Measurements from ENCODE around the gene SEC31B. TPM values are rescaled to one million over a fixed set of nuclear protein-coding genes. Genes with fewer than 3 reads are reported as not detected.

The SEC31B gene
- polyA plus RNA-seq, 5 donors = 17.5 to 26.5 (median 20.5) TPM

DNA sequence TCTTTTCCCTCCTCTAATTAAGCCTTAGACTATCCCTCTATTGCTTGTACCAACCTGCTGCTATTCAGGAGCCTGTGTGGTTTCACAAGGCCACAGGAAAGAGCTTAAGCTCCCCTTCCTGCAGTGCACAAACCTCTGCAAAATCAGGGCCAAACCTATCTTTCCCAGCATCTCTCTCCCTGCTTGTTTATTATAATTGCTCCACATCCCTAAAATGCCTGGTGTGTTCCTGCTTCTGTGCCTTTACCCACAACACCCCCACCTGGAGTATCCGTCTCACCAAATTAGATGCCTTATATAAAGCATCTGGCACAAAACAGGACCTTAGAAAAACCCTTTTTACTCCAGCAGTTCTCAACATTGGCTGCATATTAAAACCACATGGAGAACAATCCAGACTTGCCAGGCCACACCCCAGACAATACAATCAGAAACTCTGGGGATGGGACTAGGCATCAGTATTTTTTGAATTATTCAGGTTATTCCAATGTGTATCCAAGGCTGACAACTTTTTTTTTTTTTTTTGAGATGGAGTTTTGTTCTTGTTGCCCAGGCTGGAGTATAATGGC, 16.7 kb downstream of the SEC31B start:
- DNase-seq = no peak

- DNase-seq = no peak
Measured at GRCh38 chr10:100501423-100501822, 18.2 kb downstream of the SEC31B start.

DNA sequence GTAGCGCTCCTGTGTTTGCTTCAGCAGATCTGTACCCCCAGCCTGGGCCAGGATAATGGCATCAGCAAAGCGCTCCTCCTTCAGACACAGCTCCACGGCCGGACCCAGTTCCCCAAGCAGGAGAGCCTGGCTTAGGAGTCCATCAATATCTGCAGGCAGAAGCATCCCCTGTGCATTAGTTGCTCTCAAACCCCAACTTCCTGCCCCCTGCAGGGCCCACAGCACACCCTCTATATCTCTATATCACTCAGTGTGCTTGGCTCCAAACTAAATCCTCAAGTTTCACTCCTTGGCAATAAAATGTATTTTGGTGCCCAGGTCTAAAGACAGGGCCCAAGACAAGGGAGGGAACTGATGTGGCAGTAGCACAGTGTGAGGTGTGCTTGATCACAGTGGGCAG, 21.6 kb downstream of the SEC31B start:
- no peak for DNase-seq

DNA sequence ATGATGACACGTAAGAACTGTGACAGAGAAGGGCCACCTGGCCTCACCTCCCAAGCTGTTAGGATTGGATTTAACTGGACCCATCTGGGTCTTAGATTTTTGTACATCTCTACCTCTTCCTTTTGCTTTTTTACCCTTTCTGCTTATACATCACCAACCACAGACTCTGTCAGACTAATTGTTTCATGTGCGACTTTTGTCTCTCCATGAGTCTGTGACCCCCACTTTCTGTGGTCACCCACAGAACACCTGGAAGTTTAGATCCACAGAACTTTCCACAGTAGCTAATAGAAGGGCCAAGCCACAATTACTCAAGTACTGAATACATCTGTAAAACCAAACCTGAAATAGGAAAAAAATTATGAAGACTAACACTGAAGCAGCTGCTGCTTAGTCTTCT, 23.1 kb downstream of the SEC31B start:
- no peak for DNase-seq

DNA sequence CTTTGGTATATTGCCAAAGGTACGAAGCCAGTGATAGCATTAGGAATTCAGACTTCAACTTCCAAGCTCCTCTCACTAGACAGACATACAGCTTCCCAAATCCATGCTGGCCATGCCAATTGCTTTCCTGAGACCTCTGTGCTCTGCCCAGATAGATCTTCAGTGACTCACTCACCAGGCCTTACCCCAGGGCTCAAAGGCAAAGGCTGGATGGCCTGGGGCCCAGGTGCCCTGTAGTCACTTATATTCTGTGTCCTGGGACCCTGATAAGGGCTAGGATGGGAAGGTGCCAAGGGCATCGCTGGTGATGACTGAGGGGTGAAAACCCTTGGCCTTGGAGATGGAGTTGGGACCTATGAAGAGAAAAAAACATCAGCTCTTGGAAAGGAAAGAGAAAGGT, 29.1 kb downstream of the SEC31B start:
- no peak for DNase-seq

DNA sequence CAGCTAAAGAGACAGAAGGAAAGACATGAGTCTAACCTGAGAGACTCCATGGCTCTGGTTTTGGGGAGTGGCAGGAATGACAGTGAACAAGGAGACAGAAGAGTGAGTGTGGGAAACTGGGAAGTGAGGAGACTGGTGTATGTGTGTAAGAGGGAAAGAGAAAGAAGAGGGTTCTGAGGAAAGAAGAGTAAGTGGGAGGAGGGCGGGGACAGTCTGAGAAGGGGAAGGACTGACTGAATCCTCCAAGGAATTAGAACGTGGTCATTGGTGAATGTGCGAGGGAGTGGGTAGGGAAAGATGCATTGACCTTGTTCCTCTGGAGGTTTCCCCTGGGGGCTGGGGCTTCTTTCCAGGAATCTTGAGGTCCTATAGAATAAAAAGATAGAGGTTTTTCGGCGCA, 30.3 kb downstream of the SEC31B start:
- no peak for DNase-seq

DNA sequence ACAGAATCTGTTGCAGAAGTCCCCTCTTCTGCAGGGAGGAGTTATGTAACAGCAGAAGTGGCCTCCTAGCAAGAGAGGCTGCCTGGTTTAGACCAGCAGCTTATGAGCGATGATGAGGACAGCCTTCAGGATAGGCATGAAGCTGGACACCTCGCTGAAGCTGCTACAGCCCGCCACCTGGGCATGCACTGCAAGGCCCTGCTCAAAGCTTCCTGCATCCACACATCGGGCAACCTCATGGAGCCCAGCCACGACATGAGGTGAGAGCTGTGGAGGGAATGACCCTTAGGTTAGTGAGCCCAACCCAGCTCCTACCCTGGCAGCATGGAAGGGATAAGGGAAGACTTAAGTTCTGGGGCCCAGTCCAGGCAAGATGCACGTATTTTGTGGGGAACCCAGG, 32.1 kb downstream of the SEC31B start:
- no peak for DNase-seq

DNA sequence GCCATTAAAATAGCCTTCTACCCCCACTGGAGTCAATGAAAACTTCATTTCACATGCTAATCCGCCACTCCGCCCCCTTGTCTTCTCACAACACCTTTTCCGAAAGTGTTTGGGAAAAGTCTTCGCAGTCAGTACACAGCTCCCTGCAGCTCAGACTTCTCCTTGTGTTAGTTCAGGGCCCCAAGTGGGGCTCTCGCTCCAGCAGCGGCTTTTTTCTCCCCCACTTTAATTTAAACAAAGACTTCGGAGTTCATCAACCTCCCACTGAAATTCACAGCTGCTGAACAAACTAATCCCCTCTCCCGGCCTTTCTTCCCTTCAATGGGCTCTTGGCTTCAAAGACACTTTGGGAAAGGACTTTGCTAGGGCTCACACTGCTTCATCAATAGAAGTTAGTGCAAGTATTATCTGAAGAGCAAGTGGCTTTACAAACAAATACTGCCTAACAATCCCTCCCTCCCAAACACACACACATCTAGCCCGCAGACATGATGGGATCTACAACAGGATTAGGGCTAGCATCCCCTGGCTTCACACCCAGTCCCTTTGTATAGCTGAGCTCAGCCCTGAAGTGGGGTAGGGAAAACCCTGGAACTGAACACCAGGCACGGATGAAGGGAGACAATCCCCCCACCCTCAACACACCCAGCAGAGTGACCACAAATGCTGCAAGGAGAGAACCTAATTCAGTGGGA, 33.7 kb downstream of the SEC31B start:
- DNase-seq = no peak

GRCh38 chr10:100485366-100485765, 34.3 kb downstream of the SEC31B start:
- DNase-seq = no peak

DNA sequence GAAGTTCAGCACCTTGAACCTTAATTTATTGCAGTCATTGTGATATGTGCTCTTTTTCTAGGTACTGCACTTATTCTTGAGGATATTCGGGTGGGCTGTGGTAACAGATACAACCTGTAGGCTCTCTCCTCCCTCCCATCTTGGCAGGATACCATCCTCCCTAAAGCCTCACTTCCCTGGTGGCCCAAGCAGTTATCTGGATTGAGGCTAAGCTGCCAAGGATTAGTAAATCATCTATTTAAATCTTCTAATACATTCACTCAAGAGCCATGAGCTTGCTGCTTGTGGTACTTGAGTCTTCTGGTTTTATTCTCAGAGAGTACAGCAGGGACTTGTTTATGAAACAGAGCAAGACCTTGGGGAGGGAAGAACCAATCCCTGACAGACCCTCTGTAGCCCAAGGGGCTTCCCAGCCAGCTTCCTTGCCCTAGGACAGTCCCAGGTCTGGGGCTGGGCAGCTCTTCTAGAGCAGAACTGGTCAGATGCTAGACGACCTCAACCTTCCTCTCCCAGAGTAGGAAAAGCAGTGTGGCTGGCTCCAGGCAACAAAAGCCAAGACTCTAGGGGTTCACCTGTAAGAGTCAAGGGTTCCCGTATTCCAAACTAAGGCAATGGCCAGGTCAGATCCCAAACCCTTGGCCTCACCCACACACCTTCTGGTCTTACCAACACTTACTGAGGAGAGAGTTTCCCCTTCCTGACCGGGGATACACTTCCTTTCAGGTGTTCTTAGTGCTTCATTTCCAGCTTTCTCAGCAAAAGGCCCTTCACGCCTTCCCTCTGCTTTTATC, 35.6 kb downstream of the SEC31B start:
- DNase-seq = no peak

DNA sequence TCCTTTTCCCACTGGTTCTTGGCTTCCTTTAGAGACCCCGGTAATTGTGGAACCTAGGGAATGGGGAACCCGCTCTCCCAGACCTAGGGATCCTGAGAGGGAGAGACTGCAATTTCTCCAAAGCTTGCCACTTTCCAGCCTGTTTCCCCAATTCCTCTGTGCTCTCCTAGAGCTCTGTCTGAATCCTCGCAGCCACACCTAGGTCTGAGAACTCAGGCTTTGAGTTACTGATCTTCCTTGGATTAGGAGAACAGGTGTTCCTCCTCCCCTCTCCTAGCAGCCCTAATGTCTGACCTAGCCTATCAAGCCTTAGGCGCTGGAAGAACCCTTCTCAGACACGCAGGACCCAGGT, 36.9 kb downstream of the SEC31B start:
- no peak for DNase-seq

DNA sequence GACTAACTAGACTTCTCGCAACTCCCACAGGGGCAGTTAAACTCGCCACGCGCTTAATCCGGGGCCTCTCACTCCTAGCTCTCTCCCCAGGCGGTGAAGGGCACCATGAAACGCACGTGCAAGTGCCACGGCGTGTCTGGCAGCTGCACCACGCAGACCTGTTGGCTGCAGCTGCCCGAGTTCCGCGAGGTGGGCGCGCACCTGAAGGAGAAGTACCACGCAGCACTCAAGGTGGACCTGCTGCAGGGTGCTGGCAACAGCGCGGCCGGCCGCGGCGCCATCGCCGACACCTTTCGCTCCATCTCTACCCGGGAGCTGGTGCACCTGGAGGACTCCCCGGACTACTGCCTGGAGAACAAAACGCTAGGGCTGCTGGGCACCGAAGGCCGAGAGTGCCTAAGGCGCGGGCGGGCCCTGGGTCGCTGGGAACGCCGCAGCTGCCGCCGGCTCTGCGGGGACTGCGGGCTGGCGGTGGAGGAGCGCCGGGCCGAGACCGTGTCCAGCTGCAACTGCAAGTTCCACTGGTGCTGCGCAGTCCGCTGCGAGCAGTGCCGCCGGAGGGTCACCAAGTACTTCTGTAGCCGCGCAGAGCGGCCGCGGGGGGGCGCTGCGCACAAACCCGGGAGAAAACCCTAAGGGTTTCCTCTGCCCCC, 37.4 kb downstream of the SEC31B start:
- DNase-seq = peak; percentile 62 to 68

DNA sequence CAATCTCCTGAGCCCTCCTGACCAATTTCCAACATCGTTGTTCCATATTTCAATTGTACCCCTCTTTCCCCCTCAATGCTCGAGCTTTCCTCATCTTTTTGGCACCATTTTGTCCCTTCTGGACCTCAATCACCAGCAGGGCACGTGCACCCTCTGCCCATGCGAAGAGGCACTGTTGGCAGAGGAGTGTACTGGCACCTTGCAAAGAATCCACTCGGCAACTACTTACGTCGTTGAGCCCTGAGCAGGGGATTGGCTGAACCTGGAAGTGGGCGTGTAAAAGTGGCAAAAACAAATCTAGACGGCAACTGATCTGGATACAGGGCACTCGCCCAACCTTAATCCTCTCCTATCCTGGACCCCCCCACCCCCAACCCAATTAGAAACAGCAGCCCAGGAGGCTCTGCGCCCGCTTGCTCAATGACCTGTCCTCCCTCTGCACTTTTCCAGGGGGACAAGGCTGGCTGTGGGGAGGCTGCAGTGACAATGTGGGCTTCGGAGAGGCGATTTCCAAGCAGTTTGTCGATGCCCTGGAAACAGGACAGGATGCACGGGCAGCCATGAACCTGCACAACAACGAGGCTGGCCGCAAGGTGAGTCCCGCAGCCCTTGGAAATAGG, 38.1 kb downstream of the SEC31B start:
- peak; percentile 69 to 85 for DNase-seq

GRCh38 chr10:100480002-100480401, 39.7 kb downstream of the SEC31B start:
- no peak for DNase-seq

DNA sequence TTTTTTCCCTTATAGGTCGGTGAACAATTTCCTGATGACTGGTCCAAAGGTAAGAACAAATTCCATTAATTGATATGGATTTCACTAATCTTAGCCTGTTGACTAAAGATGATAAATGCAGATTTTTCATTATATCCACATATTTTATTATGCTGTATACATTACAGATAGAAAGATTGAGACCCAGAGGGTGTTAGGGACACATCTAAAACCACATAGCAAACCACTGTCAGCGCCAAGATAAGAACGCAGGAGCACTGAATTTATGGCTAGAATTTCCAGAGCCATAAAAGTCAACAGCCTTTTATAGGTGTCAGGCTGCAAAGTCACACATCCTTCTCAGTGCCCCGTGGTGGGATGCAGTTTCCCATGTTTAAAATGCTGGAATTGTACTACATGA, 40.6 kb downstream of the SEC31B start:
- DNase-seq = no peak

- no peak for DNase-seq
Measured at GRCh38 chr10:100477970-100478369, 41.7 kb downstream of the SEC31B start.

GRCh38 chr10:100470367-100470766, 49.3 kb downstream of the SEC31B start:
- no peak for DNase-seq

DNA sequence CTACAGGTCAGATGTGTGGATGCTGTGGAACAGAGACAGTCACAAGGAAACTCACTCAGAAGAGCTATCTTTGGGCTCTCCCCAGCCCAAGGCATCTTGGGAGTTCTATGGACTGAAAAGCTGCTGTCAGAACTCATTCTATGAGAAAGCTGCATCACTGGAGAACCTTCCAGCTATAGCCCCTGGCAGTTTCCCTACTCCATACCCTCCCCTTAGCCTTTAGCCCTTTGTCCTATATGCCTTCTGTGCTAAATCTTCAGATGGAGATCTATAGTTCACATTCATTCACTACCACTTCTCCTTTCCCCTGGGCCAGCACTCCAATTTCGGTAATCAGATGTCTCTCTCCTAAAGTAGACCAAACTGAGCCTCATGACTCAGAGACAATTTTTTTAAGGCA, 49.9 kb downstream of the SEC31B start:
- no peak for DNase-seq

- DNase-seq = no peak
Measured at GRCh38 chr10:100468978-100469377, 50.7 kb downstream of the SEC31B start.

- DNase-seq = no peak
Measured at GRCh38 chr10:100468322-100468721, 51.3 kb downstream of the SEC31B start.

GRCh38 chr10:100462709-100463108, 57.0 kb downstream of the SEC31B start, which contains the start of gene WNT8B:
WNT8B (plus strand) TSS chr10:100463009; CDS start chr10:100463169, 160 bp downstream.
- DNase-seq = no peak

DNA sequence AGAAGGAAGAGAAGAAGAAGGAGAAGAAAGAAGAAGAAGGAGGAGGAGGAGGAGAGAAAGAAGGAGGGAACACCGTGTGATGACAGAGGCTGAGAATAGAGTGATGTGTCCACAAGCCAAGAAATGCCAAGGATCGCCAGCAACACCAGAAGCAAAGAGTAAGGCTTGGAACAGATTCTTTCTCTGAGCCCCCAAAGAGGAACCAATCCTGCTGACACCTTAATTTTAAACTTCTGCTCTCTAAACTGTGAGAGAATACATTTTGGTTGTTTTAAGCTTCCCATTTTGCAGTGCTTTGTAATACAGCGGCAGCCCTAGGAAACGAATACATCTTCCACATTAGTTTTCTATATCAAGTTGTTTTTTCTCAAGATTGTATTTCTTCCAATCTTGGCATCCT, 70.7 kb downstream of the SEC31B start:
- DNase-seq = no peak
